ENCODE data around the gene LIPC.

- TF ChIP-seq CTCF (IDR thresholded peaks at IDR 0.05) (no peak), POLR2A (IDR thresholded peaks at IDR 0.05) (no peak)
Observed at GRCh38 chr15:58462547-58462946, 30.8 kb downstream of the LIPC start.

Data from thyroid gland (tissue), 4 donors.